ENCODE measurements around the gene ZNF358.

DNA sequence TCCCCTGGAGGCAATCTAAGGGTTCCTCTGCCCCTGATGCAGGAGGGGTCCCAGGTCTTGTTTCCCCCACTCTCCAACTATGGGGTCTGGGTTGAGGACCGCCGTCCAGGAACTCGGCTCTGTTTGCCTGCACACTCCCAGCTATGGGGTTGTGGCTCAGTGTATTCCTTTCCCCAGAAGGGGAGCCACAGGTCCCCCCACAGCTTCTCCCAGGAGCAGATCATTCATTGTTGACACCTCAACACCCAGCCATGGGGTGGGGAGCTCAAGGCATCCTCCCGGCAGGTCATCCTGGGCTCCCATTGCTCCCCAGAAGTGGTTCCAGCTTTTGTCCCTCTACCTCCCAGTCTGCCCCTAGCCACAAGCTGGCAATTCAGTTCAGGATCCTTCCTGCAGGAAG is 975 bp downstream of the ZNF358 start:
- TF ChIP-seq POLR2A (IDR thresholded peaks at IDR 0.05; ENCODE audit: low read depth, low read length): no peak
- no peak for TF ChIP-seq POLR2AphosphoS5 (IDR thresholded peaks at IDR 0.05; ENCODE audit: low read depth, low read length)
